ENCODE data around the gene CCDC66.

DNA sequence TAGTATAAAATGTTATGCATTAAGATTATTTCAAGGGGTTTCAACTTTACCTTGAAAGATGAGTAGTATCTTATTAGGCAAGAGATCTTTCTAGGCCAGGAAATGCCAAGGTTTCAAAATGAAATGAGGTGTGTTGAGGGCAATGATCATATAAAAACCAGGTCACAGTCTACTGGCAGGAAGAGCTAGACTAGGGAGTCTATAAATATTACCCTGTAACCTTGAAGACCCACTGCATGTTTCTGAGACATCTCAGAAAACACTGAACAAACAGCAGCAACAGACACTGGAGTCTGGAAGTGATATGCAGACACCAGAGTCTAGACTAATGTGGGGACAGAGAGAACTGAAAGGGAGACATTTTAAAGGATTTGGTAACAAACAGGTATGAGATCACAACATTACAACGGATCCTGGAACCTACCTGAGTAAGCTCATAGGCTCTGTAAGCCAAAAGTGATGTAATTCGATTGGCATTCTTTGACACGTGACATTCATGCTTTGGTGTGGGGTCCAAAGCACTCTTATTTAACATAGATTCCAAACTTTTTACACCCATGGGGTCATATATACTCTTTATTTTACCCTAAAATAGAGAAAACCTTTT is 111.1 kb downstream of the CCDC66 start:
- TF ChIP-seq, protein P1, sequence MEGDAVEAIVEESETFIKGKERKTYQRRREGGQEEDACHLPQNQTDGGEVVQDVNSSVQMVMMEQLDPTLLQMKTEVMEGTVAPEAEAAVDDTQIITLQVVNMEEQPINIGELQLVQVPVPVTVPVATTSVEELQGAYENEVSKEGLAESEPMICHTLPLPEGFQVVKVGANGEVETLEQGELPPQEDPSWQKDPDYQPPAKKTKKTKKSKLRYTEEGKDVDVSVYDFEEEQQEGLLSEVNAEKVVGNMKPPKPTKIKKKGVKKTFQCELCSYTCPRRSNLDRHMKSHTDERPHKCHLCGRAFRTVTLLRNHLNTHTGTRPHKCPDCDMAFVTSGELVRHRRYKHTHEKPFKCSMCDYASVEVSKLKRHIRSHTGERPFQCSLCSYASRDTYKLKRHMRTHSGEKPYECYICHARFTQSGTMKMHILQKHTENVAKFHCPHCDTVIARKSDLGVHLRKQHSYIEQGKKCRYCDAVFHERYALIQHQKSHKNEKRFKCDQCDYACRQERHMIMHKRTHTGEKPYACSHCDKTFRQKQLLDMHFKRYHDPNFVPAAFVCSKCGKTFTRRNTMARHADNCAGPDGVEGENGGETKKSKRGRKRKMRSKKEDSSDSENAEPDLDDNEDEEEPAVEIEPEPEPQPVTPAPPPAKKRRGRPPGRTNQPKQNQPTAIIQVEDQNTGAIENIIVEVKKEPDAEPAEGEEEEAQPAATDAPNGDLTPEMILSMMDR (conservative IDR thresholded peaks at IDR 0.05; ENCODE audit: low read depth, low read length), result no peak
- TF ChIP-seq MAFK (IDR thresholded peaks at IDR 0.05; ENCODE audit: low read depth, low read length), result no peak
